A673 (cell line): Measurements from ENCODE around the gene RHEX. TPM values are rescaled to one million over a fixed set of nuclear protein-coding genes. Genes with fewer than 3 reads are reported as not detected.

ENCODE experiments used
- BruUV-seq: library from RNA; stranded (reverse); fragments of 400-500 nt; replicated peaks from 2 replicates; lab custom pipeline; 2021; lab: Mats Ljungman, UMichigan
- CTCF ChIA-PET: fragments of 300-600 bp; sonication (Branson Sonifier 250); formaldehyde crosslinking; loops from one replicate; lab custom pipeline; 2022; ENCODE audit warnings: antibody characterized with exemption; lab: Charles Lee
- POLR2A ChIA-PET: fragments of 300-600 bp; sonication (Branson Sonifier 250); formaldehyde crosslinking; loops from one replicate; lab custom pipeline; 2022; ENCODE audit warnings: antibody characterized with exemption; ENCODE audit not compliant: low non-redundant PET; lab: Charles Lee
- DNase-seq: peaks from one replicate; pipeline ENCODE4 v3.0.0-alpha.2; 2015; ENCODE audit warnings: low spot score
- H3K27ac ChIP-seq: fragments of 200-600 bp; sonication (generic); 2 replicates; pipeline ENCODE4 v1.5.1; 2016; ENCODE audit warnings: mixed run types, low read depth, mild to moderate bottlenecking, mixed read lengths, antibody characterized with exemption, low read length; ENCODE audit not compliant: poor library complexity, severe bottlenecking
- H3K27me3 ChIP-seq: fragments of 200-600 bp; sonication (generic); replicated peaks from 2 replicates; pipeline ENCODE4 v1.6.1; 2017; ENCODE audit warnings: mixed run types, low read depth, mild to moderate bottlenecking, mixed read lengths, antibody characterized with exemption, low read length; ENCODE audit not compliant: insufficient read depth, poor library complexity
- H3K36me3 ChIP-seq: fragments of 200-600 bp; sonication (generic); 2 replicates; pipeline ENCODE4 v1.6.1; 2016; ENCODE audit warnings: mixed run types, mild to moderate bottlenecking, mixed read lengths, antibody characterized with exemption, low read length; ENCODE audit not compliant: insufficient read depth, poor library complexity, severe bottlenecking
- H3K4me1 ChIP-seq: fragments of 200-600 bp; sonication (generic); 2 replicates; pipeline ENCODE4 v1.6.1; 2017; ENCODE audit warnings: mixed run types, mild to moderate bottlenecking, mixed read lengths, antibody characterized with exemption, low read length; ENCODE audit not compliant: insufficient read depth, poor library complexity, severe bottlenecking
- H3K4me3 ChIP-seq: fragments of 200-600 bp; sonication (generic); 2 replicates; pipeline ENCODE4 v1.5.1; 2016; ENCODE audit warnings: low read depth, mixed run types, mild to moderate bottlenecking, mixed read lengths, low read length; ENCODE audit not compliant: poor library complexity, severe bottlenecking
- H3K9me3 ChIP-seq: fragments of 200-600 bp; sonication (generic); 2 replicates; pipeline ENCODE4 v1.6.1; 2016; ENCODE audit warnings: mixed run types, low read depth, mild to moderate bottlenecking, mixed read lengths, antibody characterized with exemption, low read length; ENCODE audit not compliant: poor library complexity, severe bottlenecking
- EZH2 ChIP-seq: fragments of 200-600 bp; sonication (generic); IDR thresholded peaks from 2 replicates; pipeline ENCODE4 v1.6.1; 2017; ENCODE audit warnings: borderline replicate concordance, low read depth, mild to moderate bottlenecking, mixed read lengths, antibody characterized with exemption, low read length; ENCODE audit not compliant: poor library complexity, severe bottlenecking
- intact Hi-C: fragments of 100-400 bp; cut with micrococcal nuclease; formaldehyde crosslinking; loops from one replicate; pipeline ENCODE4 v1.10.0; 2022; ENCODE audit not compliant: unreplicated experiment
- total RNA-seq: library from RNA; stranded (reverse); gene quantifications from 2 replicates; pipeline ENCODE4 v1.2.3, GENCODE V29; 2021
- TF ChIP-seq, protein P1 (sequence below): fragments of 300-800, 200-600 bp; sonication (generic); conservative IDR thresholded peaks from 2 replicates; pipeline ENCODE4 v1.5.1; 2017; ENCODE audit warnings: low read depth, mild to moderate bottlenecking, antibody characterized with exemption, low read length, moderate library complexity, mixed read lengths

Gene RHEX
- total RNA-seq, 1 experiment from 2014 or later, result not detected

DNA sequence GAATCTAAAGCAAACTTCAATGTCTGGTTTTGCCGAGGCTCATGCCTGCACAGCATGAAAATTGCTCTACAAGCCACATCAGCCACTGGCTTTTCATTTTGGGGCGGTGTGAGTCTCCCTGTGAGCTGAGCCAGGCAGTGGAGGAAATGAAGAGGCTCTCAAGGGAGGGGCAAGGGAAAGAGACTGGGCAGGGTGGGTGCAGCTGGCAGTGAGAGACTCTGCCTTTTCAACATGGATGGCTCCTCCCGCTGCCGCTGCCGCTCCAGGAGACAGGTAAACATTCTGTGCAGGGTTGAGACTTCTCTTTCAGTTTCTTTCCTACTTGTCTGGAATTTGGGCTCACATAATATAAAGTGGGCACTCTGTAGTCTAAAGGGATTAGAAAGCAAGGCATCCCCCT lies 17.9 kb upstream of the RHEX start:
- H3K36me3 ChIP-seq, result no peaks in the 10 kb centered on the region
- no TSS peak for BruUV-seq
- CTCF ChIA-PET, result no interaction called here
- intact Hi-C loops, result no loop called here
- no peak overlapping the region for H3K27ac ChIP-seq
- no peak overlapping the region for H3K4me3 ChIP-seq
- POLR2A ChIA-PET, result no interaction called here
- no peaks in the 10 kb centered on the region for H3K9me3 ChIP-seq
- TF ChIP-seq EZH2, result no peak
- TF ChIP-seq, protein P1, sequence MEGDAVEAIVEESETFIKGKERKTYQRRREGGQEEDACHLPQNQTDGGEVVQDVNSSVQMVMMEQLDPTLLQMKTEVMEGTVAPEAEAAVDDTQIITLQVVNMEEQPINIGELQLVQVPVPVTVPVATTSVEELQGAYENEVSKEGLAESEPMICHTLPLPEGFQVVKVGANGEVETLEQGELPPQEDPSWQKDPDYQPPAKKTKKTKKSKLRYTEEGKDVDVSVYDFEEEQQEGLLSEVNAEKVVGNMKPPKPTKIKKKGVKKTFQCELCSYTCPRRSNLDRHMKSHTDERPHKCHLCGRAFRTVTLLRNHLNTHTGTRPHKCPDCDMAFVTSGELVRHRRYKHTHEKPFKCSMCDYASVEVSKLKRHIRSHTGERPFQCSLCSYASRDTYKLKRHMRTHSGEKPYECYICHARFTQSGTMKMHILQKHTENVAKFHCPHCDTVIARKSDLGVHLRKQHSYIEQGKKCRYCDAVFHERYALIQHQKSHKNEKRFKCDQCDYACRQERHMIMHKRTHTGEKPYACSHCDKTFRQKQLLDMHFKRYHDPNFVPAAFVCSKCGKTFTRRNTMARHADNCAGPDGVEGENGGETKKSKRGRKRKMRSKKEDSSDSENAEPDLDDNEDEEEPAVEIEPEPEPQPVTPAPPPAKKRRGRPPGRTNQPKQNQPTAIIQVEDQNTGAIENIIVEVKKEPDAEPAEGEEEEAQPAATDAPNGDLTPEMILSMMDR, result no peak
- no peaks in the 10 kb centered on the region for H3K4me1 ChIP-seq
- no peaks in the 10 kb centered on the region for H3K27me3 ChIP-seq
- DNase-seq, result no peak

DNA sequence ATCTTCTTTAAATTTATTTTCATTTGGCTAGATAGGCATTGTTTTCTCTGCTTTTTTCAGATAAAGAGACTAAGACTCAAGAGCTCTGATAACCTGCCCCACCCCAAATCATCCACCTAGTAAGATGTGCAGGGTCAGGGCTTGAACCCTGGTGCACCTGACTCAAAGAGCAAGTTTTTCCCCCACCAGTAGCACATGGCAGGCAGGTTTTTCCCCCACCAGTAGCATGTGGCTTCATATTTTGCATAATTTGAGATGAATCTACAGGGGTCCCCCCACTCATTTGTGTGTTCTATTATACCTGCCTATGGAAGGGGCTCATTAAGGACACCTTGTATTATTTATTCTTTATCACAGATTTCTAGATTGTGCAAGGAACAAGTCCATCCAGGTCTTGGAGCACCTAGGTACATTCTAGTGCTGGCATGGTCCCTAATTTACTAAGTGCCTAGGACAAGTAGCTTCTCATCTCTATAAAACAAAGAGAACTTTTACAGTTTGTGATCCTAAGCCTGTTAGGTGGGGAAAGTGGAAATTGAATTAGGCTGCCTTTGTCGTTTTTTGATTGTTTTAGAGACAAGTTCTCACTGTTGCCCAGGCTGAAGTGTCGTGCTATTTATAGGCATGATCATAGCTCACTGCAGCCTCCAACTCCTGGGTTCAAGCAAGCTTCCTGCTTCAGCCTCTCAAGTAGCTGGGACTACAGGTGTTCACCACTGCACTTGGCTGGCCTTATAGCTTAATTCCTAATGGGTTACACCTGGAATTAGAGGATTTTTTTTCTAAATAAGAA lies 16.1 kb upstream of the RHEX start:
- Histone ChIP-seq H3K27ac (no peak overlapping the region), H3K36me3 (no peaks in the 10 kb centered on the region), H3K4me3 (no peak overlapping the region), H3K4me1 (no peaks in the 10 kb centered on the region), H3K27me3 (no peaks in the 10 kb centered on the region), H3K9me3 (no peaks in the 10 kb centered on the region)
- TF ChIP-seq EZH2, result no peak
- TF ChIP-seq, protein P1, result no peak
- CTCF ChIA-PET, result no interaction called here
- DNase-seq, result no peak
- no TSS peak for BruUV-seq
- POLR2A ChIA-PET, result no interaction called here
- intact Hi-C loops, result no loop called here

DNA sequence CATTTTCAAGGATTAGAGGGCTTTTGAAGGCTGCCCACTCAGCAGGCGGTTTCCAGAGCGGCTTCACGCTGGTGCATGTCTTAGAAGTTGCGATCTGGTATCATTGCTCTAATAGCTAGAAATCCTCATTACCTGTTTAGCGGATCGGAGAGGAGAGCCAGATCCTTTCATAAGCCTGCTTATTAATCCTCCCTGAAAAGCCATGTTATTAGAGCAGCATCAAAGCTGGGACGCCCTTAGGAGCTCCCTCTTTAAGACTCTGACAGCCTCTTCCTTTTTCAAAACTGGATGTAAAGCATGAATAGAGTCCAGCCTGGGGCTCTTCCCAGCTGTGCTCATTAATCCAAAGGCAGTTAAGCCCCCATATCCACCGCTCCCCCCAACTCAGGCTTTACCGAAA lies 15.4 kb upstream of the RHEX start:
- no peak for TF ChIP-seq EZH2
- TF ChIP-seq, protein P1, result no peak
- no peaks in the 10 kb centered on the region for H3K27me3 ChIP-seq
- no peaks in the 10 kb centered on the region for H3K36me3 ChIP-seq
- H3K4me1 ChIP-seq, result no peaks in the 10 kb centered on the region
- H3K9me3 ChIP-seq, result no peaks in the 10 kb centered on the region
- no TSS peak for BruUV-seq
- ChIA-PET CTCF (no interaction called here), POLR2A (no interaction called here)
- intact Hi-C loops, result no loop called here
- no peak overlapping the region for H3K27ac ChIP-seq
- H3K4me3 ChIP-seq, result no peak overlapping the region
- no peak for DNase-seq
